GM11168 (cell line): ENCODE results near the gene RNF144A.

Experiments used
- in situ Hi-C: fragments of 300-500 bp; cut with MboI; formaldehyde crosslinking; loops from one replicate; pipeline ENCODE4 v1.12.0; 2022; ENCODE audit warnings: low sequenced_read_pairs; ENCODE audit not compliant: unreplicated experiment

RNF144A gene

GRCh38 chr2:7016601-7017211 is 99.5 kb downstream of the RNF144A start:
- in situ Hi-C loops: no loop called here

GRCh38 chr2:7017671-7018281 is 100.6 kb downstream of the RNF144A start:
- in situ Hi-C loops: no loop called here

- in situ Hi-C loops: no loop called here
Observed at GRCh38 chr2:7018282-7018701, 101.1 kb downstream of the RNF144A start.

DNA sequence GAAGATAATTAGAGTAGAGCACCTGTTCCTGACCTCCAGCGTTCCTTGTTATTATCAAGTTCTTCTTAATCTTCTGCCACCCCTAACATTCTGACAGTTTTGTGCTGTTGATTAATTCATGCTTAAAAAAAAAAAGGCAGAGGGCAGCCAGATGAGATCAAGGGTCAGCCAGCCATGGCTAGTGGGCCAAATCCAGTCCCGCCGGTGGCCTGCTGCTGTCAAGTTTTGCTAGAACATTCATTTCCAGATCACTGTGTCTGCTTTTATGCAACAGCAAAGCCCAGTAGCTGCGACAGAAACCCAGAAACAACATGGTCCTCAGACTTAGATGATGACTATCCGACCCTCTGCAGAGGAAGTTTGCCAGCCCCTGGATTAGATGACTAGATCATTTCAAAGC is 101.6 kb downstream of the RNF144A start:
- in situ Hi-C loops: no loop called here

- in situ Hi-C loops: no loop called here
Observed at GRCh38 chr2:7019191-7019590, 102.0 kb downstream of the RNF144A start.

GRCh38 chr2:7020059-7020458 is 102.8 kb downstream of the RNF144A start:
- in situ Hi-C loops: loop anchor here (5.0 kb wide), 1 partner anchor 133 kb away; no protein-coding TSS in a partner anchor

- in situ Hi-C loops: loop anchor here (5.0 kb wide), 1 partner anchor 133 kb away; no protein-coding TSS in a partner anchor
Observed at GRCh38 chr2:7020468-7020867, 103.3 kb downstream of the RNF144A start.

GRCh38 chr2:7020939-7021470 is 103.8 kb downstream of the RNF144A start:
- in situ Hi-C loops: loop anchor here (5.0 kb wide), 1 partner anchor 134 kb away; no protein-coding TSS in a partner anchor

- in situ Hi-C loops: loop anchor here (5.0 kb wide), 1 partner anchor 135 kb away; no protein-coding TSS in a partner anchor
Observed at GRCh38 chr2:7022492-7023385, 105.5 kb downstream of the RNF144A start.

GRCh38 chr2:7023542-7023941 is 106.3 kb downstream of the RNF144A start:
- in situ Hi-C loops: loop anchor here (5.0 kb wide), 1 partner anchor 136 kb away; no protein-coding TSS in a partner anchor

- in situ Hi-C loops: loop anchor here (5.0 kb wide), 1 partner anchor 137 kb away; no protein-coding TSS in a partner anchor
Observed at GRCh38 chr2:7024261-7024660, 107.0 kb downstream of the RNF144A start.

GRCh38 chr2:7025082-7025481 is 107.9 kb downstream of the RNF144A start:
- in situ Hi-C loops: no loop called here

DNA sequence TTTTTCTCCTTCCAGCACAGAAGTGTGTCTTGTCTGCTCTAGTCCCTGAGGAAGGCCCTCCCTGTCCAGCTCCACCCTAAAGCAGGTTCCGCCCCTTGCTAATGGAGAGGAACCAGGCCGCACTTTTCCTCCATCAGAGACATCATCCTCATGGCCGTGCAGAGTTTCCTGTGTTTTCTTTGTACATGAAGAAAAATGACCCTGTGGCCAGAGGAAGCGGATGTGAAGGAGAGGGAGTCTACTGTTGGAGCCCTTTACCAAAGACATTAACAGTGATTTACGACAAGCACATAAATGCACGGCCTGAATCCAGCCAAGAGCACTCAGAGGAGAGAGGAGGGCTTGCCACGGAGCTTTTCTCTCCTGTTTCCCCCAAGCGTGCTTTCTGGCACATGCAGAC is 109.5 kb downstream of the RNF144A start:
- in situ Hi-C loops: no loop called here

DNA sequence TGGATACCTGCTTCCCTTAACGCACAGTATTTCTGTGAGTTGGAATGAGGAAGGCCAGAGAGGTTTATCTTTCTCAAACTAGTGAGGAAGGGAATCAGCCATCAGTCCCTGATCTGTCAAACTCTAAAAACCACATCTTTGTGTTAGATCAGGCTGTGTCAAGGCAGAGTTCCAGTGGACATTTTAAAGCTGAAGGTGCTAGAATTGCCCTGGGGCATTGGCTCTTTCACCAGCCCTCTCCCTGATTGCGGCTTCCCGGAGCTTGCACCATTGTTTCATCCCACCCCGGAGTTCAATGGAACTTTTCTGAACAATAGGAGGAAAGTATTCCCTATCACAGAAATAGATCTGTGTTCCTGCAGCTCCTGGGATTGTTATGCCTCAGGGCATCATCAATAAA is 110.2 kb downstream of the RNF144A start:
- in situ Hi-C loops: no loop called here

- in situ Hi-C loops: no loop called here
Observed at GRCh38 chr2:7027956-7028655, 110.9 kb downstream of the RNF144A start.

GRCh38 chr2:7028846-7029245 is 111.6 kb downstream of the RNF144A start:
- in situ Hi-C loops: no loop called here

- in situ Hi-C loops: no loop called here
Observed at GRCh38 chr2:7029291-7030059, 112.3 kb downstream of the RNF144A start.

DNA sequence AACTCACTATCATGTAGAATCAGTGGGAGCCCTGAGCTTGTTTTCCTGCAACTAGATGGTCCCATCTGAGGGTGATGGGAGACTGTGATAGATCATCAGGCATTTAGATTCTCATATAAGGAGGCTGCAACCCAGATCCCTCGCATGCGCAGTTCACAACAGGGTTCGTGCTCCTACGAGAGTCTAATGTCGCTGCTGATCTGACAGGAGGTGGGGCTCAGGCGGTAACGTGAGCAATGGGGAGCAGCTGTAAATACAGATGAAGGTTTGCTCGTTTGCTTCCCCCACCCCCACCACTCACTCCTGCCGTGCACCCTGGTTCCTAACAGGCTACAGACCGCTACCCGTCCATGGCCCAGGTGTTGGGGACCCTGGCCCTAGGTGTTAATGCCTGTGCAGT is 113.6 kb downstream of the RNF144A start:
- in situ Hi-C loops: no loop called here

DNA sequence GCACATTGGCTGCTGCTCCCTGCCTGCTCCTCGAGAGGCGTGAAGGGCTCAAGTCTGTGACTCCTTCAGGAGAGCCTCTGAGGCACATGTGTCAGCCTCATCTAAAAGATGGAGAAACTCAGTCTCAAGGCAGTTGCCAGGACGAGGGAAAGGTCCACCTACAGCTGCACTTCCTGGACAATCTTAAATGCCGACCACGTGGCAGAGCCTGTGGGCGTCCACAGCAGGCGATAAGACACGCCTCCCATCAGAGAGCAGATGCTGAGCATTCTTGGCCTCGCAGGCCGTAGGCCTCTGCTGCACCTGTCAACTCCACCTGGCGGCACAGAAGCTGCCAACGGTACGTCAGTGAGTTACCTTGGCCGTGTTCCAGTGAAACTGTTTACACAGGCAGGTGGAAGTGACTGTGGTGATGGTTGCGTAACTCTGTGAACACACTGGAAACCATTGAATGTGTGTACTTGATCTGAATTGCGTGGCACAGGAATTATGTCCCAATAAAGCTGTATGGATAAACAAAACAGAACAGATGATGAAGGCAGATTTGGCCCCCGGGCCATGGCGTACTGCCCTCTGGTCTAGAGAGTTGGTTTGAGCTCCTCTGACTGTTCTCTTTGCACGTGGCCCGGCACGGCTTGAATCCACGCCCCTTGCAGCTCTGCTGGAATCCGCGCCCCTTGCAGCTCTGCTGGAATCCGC is 114.5 kb downstream of the RNF144A start:
- in situ Hi-C loops: no loop called here
